ENCODE results near the gene SLC25A23.

DNA sequence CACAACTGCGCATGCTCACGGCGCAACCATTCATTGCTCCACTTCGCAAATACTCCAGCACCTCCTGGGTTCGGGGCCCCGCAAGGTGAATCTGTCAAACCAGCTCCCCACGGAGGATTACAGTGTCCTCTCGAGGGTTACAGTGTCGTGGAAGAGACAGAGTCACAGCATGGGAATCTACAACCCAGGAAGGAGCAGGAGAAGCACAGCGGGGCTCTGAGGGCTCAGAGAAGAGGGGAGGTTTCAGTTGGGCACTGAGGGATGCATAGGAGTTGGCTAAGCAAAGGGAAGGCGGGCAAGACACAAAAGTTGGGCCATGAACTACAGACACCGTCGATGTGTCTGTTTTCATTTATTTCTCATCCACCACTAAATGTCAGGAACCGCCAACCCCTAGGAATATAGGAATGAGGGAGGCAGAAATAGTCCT, 65.6 kb downstream of the SLC25A23 start:
- TF ChIP-seq MAFK (IDR thresholded peaks at IDR 0.05; ENCODE audit: low read depth, low read length) = no peak
- TF ChIP-seq SP1 (IDR thresholded peaks at IDR 0.05; ENCODE audit: low read depth, low read length) = no peak
- TF ChIP-seq, protein P1, sequence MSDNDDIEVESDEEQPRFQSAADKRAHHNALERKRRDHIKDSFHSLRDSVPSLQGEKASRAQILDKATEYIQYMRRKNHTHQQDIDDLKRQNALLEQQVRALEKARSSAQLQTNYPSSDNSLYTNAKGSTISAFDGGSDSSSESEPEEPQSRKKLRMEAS (IDR thresholded peaks at IDR 0.05) = no peak
- TF ChIP-seq, protein P2, sequence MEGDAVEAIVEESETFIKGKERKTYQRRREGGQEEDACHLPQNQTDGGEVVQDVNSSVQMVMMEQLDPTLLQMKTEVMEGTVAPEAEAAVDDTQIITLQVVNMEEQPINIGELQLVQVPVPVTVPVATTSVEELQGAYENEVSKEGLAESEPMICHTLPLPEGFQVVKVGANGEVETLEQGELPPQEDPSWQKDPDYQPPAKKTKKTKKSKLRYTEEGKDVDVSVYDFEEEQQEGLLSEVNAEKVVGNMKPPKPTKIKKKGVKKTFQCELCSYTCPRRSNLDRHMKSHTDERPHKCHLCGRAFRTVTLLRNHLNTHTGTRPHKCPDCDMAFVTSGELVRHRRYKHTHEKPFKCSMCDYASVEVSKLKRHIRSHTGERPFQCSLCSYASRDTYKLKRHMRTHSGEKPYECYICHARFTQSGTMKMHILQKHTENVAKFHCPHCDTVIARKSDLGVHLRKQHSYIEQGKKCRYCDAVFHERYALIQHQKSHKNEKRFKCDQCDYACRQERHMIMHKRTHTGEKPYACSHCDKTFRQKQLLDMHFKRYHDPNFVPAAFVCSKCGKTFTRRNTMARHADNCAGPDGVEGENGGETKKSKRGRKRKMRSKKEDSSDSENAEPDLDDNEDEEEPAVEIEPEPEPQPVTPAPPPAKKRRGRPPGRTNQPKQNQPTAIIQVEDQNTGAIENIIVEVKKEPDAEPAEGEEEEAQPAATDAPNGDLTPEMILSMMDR (IDR thresholded peaks at IDR 0.05; ENCODE audit: control extremely low read depth in 1 of 3, insufficient read depth in 1 of 3, low read depth in 1 of 3, low read length in 3 of 3) = no peak
- no peak for TF ChIP-seq RFX5 (IDR thresholded peaks at IDR 0.05; ENCODE audit: borderline replicate concordance, low read depth, low read length)
- TF ChIP-seq POLR2A (IDR thresholded peaks at IDR 0.05; ENCODE audit: control extremely low read depth in 1 of 2, low read depth in 2 of 2, low read length in 2 of 2) = no peak; a peak in 1 of 3 replicates
- TF ChIP-seq BCL11A (IDR thresholded peaks at IDR 0.05; ENCODE audit: low read depth in 2 of 2, low read length in 2 of 2) = no peak
- TF ChIP-seq EP300 (IDR thresholded peaks at IDR 0.05; ENCODE audit: borderline replicate concordance in 1 of 2, low read depth in 2 of 2, low read length in 2 of 2) = no peak
- TF ChIP-seq POLR2AphosphoS5 (IDR thresholded peaks at IDR 0.05; ENCODE audit: low read depth, low read length) = no peak
